Measurements from ENCODE around the gene SMIM8. TPM values are rescaled to one million over a fixed set of nuclear protein-coding genes. Genes with fewer than 3 reads are reported as not detected.

The SMIM8 gene
- total and polyA plus RNA-seq, 2 experiments from 2014 or later, result 6.5 to 9.5 TPM

DNA sequence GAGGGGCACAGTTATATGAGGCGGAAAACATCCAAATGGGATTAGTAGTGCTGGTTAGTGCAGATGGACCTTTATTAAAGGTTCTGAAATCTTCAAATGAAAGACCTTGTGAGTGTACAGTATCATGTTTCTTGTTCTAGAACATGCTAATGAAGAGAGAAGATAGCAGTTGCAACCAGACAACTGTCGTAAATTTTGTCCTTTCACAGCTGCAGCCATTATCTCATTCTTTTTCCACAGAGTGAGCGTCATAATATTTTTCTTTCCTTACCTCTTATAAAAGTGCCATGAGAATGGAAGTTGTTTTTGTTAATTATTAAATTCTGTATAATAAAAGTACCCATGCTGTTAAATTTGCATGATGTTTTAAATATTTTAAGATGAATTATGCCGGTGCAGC is 17.8 kb downstream of the SMIM8 start:
- H3K9me3 ChIP-seq (ENCODE audit: low read depth), result no peaks in the 10 kb centered on the region
- H3K27ac ChIP-seq, result no peak overlapping the region
- no peaks in the 10 kb centered on the region for H3K9me2 ChIP-seq (replicated peaks; ENCODE audit: insufficient read depth)
- H3K4me2 ChIP-seq, result no peak overlapping the region
- H3K27me3 ChIP-seq, result no peaks in the 10 kb centered on the region
- no peak overlapping the region for H2AFZ ChIP-seq
- H3K4me1 ChIP-seq (ENCODE audit: insufficient read depth), result no peaks in the 10 kb centered on the region
- TF ChIP-seq EZH2 (IDR thresholded peaks at IDR 0.05; ENCODE audit: borderline replicate concordance) (no peak), EZH2phosphoT487 (IDR thresholded peaks at IDR 0.05; ENCODE audit: low read depth, severe bottlenecking, unreplicated experiment) (no peak)
- TF ChIP-seq, protein P1, sequence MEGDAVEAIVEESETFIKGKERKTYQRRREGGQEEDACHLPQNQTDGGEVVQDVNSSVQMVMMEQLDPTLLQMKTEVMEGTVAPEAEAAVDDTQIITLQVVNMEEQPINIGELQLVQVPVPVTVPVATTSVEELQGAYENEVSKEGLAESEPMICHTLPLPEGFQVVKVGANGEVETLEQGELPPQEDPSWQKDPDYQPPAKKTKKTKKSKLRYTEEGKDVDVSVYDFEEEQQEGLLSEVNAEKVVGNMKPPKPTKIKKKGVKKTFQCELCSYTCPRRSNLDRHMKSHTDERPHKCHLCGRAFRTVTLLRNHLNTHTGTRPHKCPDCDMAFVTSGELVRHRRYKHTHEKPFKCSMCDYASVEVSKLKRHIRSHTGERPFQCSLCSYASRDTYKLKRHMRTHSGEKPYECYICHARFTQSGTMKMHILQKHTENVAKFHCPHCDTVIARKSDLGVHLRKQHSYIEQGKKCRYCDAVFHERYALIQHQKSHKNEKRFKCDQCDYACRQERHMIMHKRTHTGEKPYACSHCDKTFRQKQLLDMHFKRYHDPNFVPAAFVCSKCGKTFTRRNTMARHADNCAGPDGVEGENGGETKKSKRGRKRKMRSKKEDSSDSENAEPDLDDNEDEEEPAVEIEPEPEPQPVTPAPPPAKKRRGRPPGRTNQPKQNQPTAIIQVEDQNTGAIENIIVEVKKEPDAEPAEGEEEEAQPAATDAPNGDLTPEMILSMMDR (IDR thresholded peaks at IDR 0.05; ENCODE audit: poor library complexity), result no peak
- 81% methylated on average over 4 of the region's 4 CpGs for WGBS (ENCODE audit: low lambda C conversion rate, missing lambda C conversion rate)
- H4K20me1 ChIP-seq (ENCODE audit: insufficient read depth, poor library complexity, severe bottlenecking), result no peaks in the 10 kb centered on the region
- DNase-seq (ENCODE audit: low spot score), result no peak
- no peak overlapping the region for H3K4me3 ChIP-seq
- H3K79me2 ChIP-seq, result no peaks in the 10 kb centered on the region
- H3K36me3 ChIP-seq (replicated peaks; ENCODE audit: insufficient read depth, low read depth), result no peaks in the 10 kb centered on the region

DNA sequence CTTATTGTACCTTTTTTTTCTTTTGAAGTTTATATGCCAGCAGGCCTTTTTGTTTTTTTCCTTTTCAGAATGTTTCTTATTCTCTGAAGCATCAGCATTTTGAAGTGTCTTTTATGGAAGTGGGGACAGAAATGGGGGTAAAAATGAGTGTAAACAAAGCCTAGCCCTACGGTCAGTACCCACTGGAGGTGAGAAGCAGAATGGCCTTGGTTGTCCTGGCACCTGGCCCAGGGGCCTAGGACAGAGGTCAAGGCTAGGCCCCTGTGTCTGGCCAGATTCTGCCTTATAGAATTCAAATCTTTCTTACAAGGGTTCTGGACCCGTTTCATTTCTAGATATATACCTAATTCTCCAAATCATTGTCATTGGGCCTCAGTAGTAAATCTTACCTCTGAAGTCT is 18.8 kb downstream of the SMIM8 start:
- TF ChIP-seq EZH2 (IDR thresholded peaks at IDR 0.05; ENCODE audit: borderline replicate concordance) (no peak), EZH2phosphoT487 (IDR thresholded peaks at IDR 0.05; ENCODE audit: low read depth, severe bottlenecking, unreplicated experiment) (no peak)
- TF ChIP-seq, protein P1 (IDR thresholded peaks at IDR 0.05; ENCODE audit: poor library complexity), result no peak
- WGBS (ENCODE audit: low lambda C conversion rate, missing lambda C conversion rate), result 70% methylated on average over 2 of the region's 2 CpGs
- H4K20me1 ChIP-seq (ENCODE audit: insufficient read depth, poor library complexity, severe bottlenecking), result no peaks in the 10 kb centered on the region
- no peaks in the 10 kb centered on the region for H3K9me3 ChIP-seq (ENCODE audit: low read depth)
- no peak for DNase-seq (ENCODE audit: low spot score)
- H3K4me3 ChIP-seq, result no peak overlapping the region
- no peaks in the 10 kb centered on the region for H3K9me2 ChIP-seq (replicated peaks; ENCODE audit: insufficient read depth)
- no peaks in the 10 kb centered on the region for H3K36me3 ChIP-seq (replicated peaks; ENCODE audit: insufficient read depth, low read depth)
- H3K27me3 ChIP-seq, result no peaks in the 10 kb centered on the region
- H3K27ac ChIP-seq, result no peak overlapping the region
- H2AFZ ChIP-seq, result no peak overlapping the region
- H3K4me1 ChIP-seq (ENCODE audit: insufficient read depth), result no peaks in the 10 kb centered on the region
- no peak overlapping the region for H3K4me2 ChIP-seq
- no peaks in the 10 kb centered on the region for H3K79me2 ChIP-seq

DNA sequence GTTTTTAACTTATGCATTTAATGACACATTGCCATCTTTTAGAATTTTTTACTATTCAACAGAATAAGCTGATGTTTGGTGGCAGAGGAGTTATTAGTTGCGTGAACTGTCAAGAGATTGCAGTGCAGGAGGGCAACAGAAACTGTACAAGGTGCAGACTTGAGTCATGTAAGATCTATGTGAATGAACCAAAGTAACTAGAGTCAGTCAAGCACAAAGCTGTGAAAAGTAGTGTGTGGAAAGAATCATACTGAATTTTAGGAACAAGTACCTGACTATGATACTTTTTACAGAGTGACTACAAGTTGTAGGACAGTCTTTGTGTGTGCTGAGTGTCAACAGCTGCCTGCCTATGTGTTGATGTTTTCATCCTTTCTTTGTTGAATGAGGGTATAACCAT is 19.5 kb downstream of the SMIM8 start:
- Histone ChIP-seq H3K9me2 (replicated peaks; ENCODE audit: insufficient read depth) (no peaks in the 10 kb centered on the region), H3K27ac (no peak overlapping the region), H2AFZ (no peak overlapping the region), H3K27me3 (no peaks in the 10 kb centered on the region), H4K20me1 (ENCODE audit: insufficient read depth, poor library complexity, severe bottlenecking) (no peaks in the 10 kb centered on the region), H3K4me3 (no peak overlapping the region), H3K9me3 (ENCODE audit: low read depth) (no peaks in the 10 kb centered on the region), H3K4me2 (no peak overlapping the region), H3K36me3 (replicated peaks; ENCODE audit: insufficient read depth, low read depth) (no peaks in the 10 kb centered on the region), H3K4me1 (ENCODE audit: insufficient read depth) (no peaks in the 10 kb centered on the region), H3K79me2 (no peaks in the 10 kb centered on the region)
- TF ChIP-seq EZH2phosphoT487 (IDR thresholded peaks at IDR 0.05; ENCODE audit: low read depth, severe bottlenecking, unreplicated experiment), result no peak
- TF ChIP-seq, protein P1 (IDR thresholded peaks at IDR 0.05; ENCODE audit: poor library complexity), result no peak
- TF ChIP-seq EZH2 (IDR thresholded peaks at IDR 0.05; ENCODE audit: borderline replicate concordance), result no peak
- WGBS (ENCODE audit: low lambda C conversion rate, missing lambda C conversion rate), result 97% methylated on average over 1 of the region's 1 CpG
- DNase-seq (ENCODE audit: low spot score), result no peak

DNA sequence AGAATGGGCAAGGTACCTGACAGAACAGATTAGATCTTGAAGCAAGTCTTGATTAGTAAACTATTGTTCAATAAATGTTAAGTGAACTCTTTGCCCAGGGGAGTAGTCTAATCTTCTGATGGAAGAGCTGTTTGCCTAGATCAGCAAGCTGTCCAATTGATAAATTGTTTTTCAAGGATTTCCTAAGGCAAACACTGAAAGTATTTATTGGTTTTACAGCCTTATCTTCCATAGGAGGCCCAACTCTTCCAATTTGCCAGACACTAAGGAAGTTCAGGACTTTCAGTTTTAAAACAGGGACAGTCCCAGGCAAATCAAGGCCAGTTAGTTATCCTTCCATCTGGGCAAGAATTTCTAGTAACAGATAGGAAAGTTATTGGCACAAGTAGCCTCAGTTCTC is 20.4 kb downstream of the SMIM8 start:
- Histone ChIP-seq H3K27ac (no peak overlapping the region), H2AFZ (no peak overlapping the region)

More for the DNA sequence above, 20.4 kb downstream of the SMIM8 start:
- Histone ChIP-seq H4K20me1 (ENCODE audit: insufficient read depth, poor library complexity, severe bottlenecking) (no peaks in the 10 kb centered on the region), H3K27me3 (no peaks in the 10 kb centered on the region), H3K4me3 (no peak overlapping the region), H3K36me3 (replicated peaks; ENCODE audit: insufficient read depth, low read depth) (no peaks in the 10 kb centered on the region), H3K4me1 (ENCODE audit: insufficient read depth) (no peaks in the 10 kb centered on the region), H3K9me3 (ENCODE audit: low read depth) (no peaks in the 10 kb centered on the region), H3K79me2 (no peaks in the 10 kb centered on the region), H3K4me2 (peak overlapping the region; percentile 23), H3K9me2 (replicated peaks; ENCODE audit: insufficient read depth) (no peaks in the 10 kb centered on the region)
- TF ChIP-seq, protein P1 (IDR thresholded peaks at IDR 0.05; ENCODE audit: poor library complexity), result no peak
- no peak for TF ChIP-seq EZH2 (IDR thresholded peaks at IDR 0.05; ENCODE audit: borderline replicate concordance)
- no peak for TF ChIP-seq EZH2phosphoT487 (IDR thresholded peaks at IDR 0.05; ENCODE audit: low read depth, severe bottlenecking, unreplicated experiment)
- DNase-seq (ENCODE audit: low spot score), result no peak

Data from hepatocyte (in vitro differentiated cells).